SK-N-SH treated with all-trans-retinoic acid at 6 μM for 48 hours (cell line): ENCODE measurements around the gene C11orf21.

Experiments used
- ATAC-seq: fragments of 200-7000 bp; cut with Tn5 transposase; 3 replicates; pipeline ENCODE4 v1.9.1; 2020; ENCODE audit warnings: mild to moderate bottlenecking, moderate library complexity
- ARNTL ChIP-seq: fragments of 450-650 bp; formaldehyde crosslinking; IDR thresholded peaks from 2 replicates; pipeline ENCODE4 v1.5.0; 2020; ENCODE audit warnings: low read depth, mild to moderate bottlenecking, moderate library complexity, borderline replicate concordance
- CREB5 ChIP-seq: fragments of 250-450 bp; sonication (Bioruptor Pico); IDR thresholded peaks from 2 replicates; pipeline ENCODE4 v1.5.1; 2020; ENCODE audit warnings: low read depth, mild to moderate bottlenecking, moderate library complexity
- CSDC2 ChIP-seq: fragments of 250-450 bp; sonication (Bioruptor Pico); IDR thresholded peaks from 2 replicates; pipeline ENCODE4 v1.5.0; 2020; ENCODE audit warnings: mild to moderate bottlenecking, moderate library complexity
- CSRNP3 ChIP-seq: fragments of 250-450 bp; sonication (Bioruptor Pico); IDR thresholded peaks from 2 replicates; pipeline ENCODE4 v1.5.1; 2021; ENCODE audit warnings: mild to moderate bottlenecking, moderate library complexity
- ESRRG ChIP-seq: fragments of 250-450 bp; sonication (Bioruptor Pico); IDR thresholded peaks from 2 replicates; pipeline ENCODE4 v1.6.1; 2021; ENCODE audit warnings: mild to moderate bottlenecking
- GLIS3 ChIP-seq: fragments of 250-450 bp; sonication (Bioruptor Pico); IDR thresholded peaks from 2 replicates; pipeline ENCODE4 v1.5.0; 2020; ENCODE audit warnings: mild to moderate bottlenecking, moderate library complexity
- ISL1 ChIP-seq: fragments of 250-450 bp; sonication (Bioruptor Pico); IDR thresholded peaks from 2 replicates; pipeline ENCODE4 v2.1.2; 2022; ENCODE audit warnings: mild to moderate bottlenecking, moderate library complexity
- PATZ1 ChIP-seq: fragments of 250-450 bp; sonication (Bioruptor Pico); IDR thresholded peaks from 2 replicates; pipeline ENCODE4 v1.8.0; 2020; ENCODE audit warnings: mild to moderate bottlenecking, moderate library complexity, borderline replicate concordance
- PPARA ChIP-seq: fragments of 250-450 bp; sonication (Bioruptor Pico); IDR thresholded peaks from 2 replicates; pipeline ENCODE4 v1.5.0; 2020; ENCODE audit warnings: mild to moderate bottlenecking, borderline replicate concordance
- RARB ChIP-seq: fragments of 250-450 bp; sonication (Bioruptor Pico); IDR thresholded peaks from 2 replicates; pipeline ENCODE4 v1.8.0; 2021; ENCODE audit warnings: mild to moderate bottlenecking, moderate library complexity
- SNAI2 ChIP-seq: fragments of 250-450 bp; sonication (Bioruptor Pico); IDR thresholded peaks from 2 replicates; pipeline ENCODE4 v1.5.0; 2020; ENCODE audit warnings: mild to moderate bottlenecking, moderate library complexity
- TCF4 ChIP-seq: fragments of 250-450 bp; sonication (Bioruptor Pico); IDR thresholded peaks from 2 replicates; pipeline ENCODE4 v1.8.0; 2021; ENCODE audit warnings: mild to moderate bottlenecking, moderate library complexity, borderline replicate concordance
- TOX ChIP-seq: fragments of 250-450 bp; sonication (Bioruptor Pico); IDR thresholded peaks from 2 replicates; pipeline ENCODE4 v1.8.0; 2021; ENCODE audit warnings: mild to moderate bottlenecking, moderate library complexity, borderline replicate concordance
- ZC3H10 ChIP-seq: fragments of 250-450 bp; sonication (Bioruptor Pico); IDR thresholded peaks from 2 replicates; pipeline ENCODE4 v1.5.1; 2021; ENCODE audit warnings: mild to moderate bottlenecking, moderate library complexity
- ZFP3 ChIP-seq: fragments of 250-450 bp; sonication (Bioruptor Pico); IDR thresholded peaks from 2 replicates; pipeline ENCODE4 v1.5.0; 2020; ENCODE audit warnings: mild to moderate bottlenecking, moderate library complexity
- ZFP30 ChIP-seq: fragments of 450-650 bp; formaldehyde crosslinking; IDR thresholded peaks from 2 replicates; pipeline ENCODE4 v1.5.0; 2022; ENCODE audit warnings: mild to moderate bottlenecking, moderate library complexity
- ZNF565 ChIP-seq: fragments of 450-650 bp; formaldehyde crosslinking; conservative IDR thresholded peaks from 2 replicates; pipeline ENCODE4 v1.5.0; 2020; ENCODE audit warnings: low read depth, mild to moderate bottlenecking, moderate library complexity
- ZNF70 ChIP-seq: fragments of 450-650 bp; formaldehyde crosslinking; IDR thresholded peaks from 2 replicates; pipeline ENCODE4 v1.5.0; 2020; ENCODE audit warnings: mild to moderate bottlenecking, moderate library complexity
- ZNF8 ChIP-seq: fragments of 450-650 bp; formaldehyde crosslinking; IDR thresholded peaks from 2 replicates; pipeline ENCODE4 v1.5.0; 2020; ENCODE audit warnings: mild to moderate bottlenecking, moderate library complexity

C11orf21 gene

GRCh38 chr11:2277933-2278523 lies 23.7 kb downstream of the C11orf21 start:
- TF ChIP-seq CREB5 (CRISPR knock-in tag) (no peak), SNAI2 (CRISPR knock-in tag) (no peak), ZNF70 (no peak), RARB (CRISPR knock-in tag) (no peak), ZFP3 (no peak), TCF4 (CRISPR knock-in tag) (no peak), ZC3H10 (CRISPR knock-in tag) (no peak), ZNF565 (CRISPR knock-in tag) (no peak), PPARA (CRISPR knock-in tag) (no peak), CSDC2 (CRISPR knock-in tag) (no peak), TOX (no peak), ARNTL (CRISPR knock-in tag) (no peak), ZFP30 (no peak), CSRNP3 (CRISPR knock-in tag) (no peak), PATZ1 (CRISPR knock-in tag) (no peak), ISL1 (CRISPR knock-in tag) (no peak), GLIS3 (CRISPR knock-in tag) (no peak), ZNF8 (no peak)

GRCh38 chr11:2277008-2277346 lies 24.7 kb downstream of the C11orf21 start:
- ATAC-seq: no peak; the same call in 2 of the 3 replicates
- TF ChIP-seq PATZ1 (CRISPR knock-in tag): no peak
- no peak for TF ChIP-seq PPARA (CRISPR knock-in tag)
- no peak for TF ChIP-seq ZNF565 (CRISPR knock-in tag)
- no peak for TF ChIP-seq ISL1 (CRISPR knock-in tag)
- TF ChIP-seq TOX: no peak
- TF ChIP-seq ESRRG (CRISPR knock-in tag): no peak
- TF ChIP-seq CSDC2 (CRISPR knock-in tag): no peak
- TF ChIP-seq ZC3H10 (CRISPR knock-in tag): no peak
- TF ChIP-seq RARB (CRISPR knock-in tag): no peak
- TF ChIP-seq ZFP30: no peak
- TF ChIP-seq CREB5 (CRISPR knock-in tag): no peak

More at GRCh38 chr11:2277933-2278523, 23.7 kb downstream of the C11orf21 start:
- ATAC-seq: no peak

GRCh38 chr11:2276280-2277007 lies 25.3 kb downstream of the C11orf21 start:
- TF ChIP-seq TOX (no peak), ZNF565 (CRISPR knock-in tag) (no peak)

More at GRCh38 chr11:2276280-2277007, 25.3 kb downstream of the C11orf21 start:
- ATAC-seq: no peak
